ENCODE results near the gene GM2A.
"Not testable (repeated sequence)": the region's sequence is repeated elsewhere in the genome, so short reads cannot be mapped to it uniquely, and the experiment has no call there.

The GM2A gene

GRCh38 chr5:151230048-151230680 lies 22.8 kb upstream of the GM2A start:
- no peak for DNase-seq

DNA sequence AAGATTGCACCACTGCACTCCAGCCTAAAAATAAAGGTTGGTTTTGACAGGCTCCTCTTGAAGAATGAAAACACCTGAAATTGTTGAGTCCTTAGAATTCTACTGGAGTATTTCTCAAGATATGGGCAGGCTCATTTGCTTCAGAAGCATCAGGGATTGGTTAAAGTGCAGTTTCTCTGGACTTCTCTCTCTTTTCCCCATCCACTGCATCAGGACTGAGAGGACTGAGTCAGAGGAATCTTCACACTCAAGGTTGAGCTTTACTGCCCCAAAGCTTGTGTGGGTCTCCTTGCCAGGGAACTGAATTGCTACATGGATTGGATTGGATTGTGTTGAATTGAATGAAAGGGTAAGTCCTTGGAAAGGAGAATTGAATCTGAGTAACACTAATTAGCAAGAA lies 21.6 kb upstream of the GM2A start:
- no peak for DNase-seq

- DNase-seq = no peak
Measured at GRCh38 chr5:151233616-151234085, 19.3 kb upstream of the GM2A start.

DNA sequence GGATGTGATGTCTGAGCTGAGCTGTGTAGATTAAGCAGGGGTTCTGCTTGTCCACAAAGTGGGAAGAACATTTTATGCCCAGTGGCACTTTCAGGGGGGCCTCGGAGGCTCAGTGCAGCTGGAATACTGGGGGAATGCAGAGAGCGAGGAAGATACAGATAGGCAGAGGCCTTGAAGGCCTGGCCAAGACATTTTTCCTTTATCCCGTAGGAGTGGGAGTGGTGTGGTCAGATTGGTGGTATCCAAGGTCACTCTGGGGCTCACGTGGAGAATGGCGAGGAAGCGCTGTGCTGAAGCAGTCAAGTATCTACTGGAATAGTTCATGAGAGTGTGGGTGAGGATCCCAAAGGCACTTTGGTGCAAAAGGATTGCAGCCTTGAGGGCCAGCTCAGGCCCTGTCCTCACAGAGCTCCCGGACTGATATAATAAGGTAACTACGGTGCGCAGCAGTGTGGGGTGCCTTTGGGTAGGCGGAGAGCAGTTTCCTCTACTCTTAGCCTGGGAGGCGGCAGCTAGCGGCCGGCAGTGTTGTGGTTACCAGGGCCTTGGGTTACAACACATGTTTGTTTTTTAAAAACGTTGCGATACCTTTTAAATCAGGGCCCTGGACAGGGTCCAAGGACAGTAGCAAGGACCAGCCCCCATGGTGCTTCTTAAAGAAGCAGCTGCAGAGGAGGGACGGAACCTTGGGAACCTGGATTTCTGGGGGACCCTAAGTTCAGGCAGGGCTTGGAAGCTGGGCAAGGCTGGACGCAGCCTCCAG lies 18.3 kb upstream of the GM2A start:
- DNase-seq = no peak

DNA sequence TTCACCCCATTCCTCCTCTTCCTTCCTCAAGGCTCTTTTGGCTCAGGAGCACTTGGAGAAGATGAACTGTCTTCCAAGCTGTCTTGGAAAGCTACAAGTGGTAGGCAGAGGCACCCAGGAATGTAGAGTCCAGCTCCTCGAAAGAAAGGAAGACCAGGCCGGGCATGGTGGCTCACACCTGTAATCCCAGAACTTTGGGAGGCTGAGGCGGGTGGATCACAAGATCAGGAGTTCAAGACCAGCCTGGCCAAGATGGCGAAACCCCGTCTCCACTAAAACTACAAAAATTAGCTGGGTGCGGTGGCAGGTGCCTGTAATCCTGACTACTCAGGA lies 17.8 kb upstream of the GM2A start:
- DNase-seq = not testable (repeated sequence)

DNA sequence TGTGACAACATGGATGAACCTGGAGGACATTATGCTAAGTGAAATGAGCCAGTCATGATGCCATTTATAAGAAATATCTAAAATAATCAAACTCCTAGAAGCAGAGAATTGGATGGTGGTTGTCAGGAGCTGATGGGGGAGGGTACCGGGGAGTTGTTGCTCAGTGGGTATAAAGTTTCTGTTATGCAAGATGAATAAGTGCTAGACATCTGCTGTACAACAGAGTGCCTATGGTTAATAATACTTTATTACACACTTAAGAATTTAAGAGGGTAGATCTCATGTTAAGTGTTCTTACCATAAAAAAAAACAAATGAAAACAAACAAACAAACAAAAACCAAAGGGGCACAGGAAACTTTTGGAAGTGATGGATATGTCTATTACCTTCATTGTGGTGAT lies 16.1 kb upstream of the GM2A start:
- DNase-seq = no peak

DNA sequence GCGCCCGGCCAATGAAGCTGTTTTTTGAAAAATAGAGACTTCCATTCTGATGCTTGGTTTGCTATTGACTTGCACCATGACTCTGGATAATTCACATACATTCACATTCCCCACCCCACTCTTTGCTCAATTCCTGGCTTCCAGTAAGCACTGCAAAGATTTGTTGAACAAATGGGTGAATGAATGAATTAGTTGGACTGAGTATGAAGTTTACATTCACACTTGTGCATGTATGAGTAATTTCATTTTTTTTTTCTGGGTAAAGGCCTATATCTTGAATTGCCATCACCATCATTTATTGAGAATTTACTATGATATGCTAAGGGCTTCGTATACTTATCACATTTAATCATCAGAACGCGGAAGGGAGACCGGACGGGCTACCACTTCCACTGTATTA lies 15.3 kb upstream of the GM2A start:
- DNase-seq = no peak

DNA sequence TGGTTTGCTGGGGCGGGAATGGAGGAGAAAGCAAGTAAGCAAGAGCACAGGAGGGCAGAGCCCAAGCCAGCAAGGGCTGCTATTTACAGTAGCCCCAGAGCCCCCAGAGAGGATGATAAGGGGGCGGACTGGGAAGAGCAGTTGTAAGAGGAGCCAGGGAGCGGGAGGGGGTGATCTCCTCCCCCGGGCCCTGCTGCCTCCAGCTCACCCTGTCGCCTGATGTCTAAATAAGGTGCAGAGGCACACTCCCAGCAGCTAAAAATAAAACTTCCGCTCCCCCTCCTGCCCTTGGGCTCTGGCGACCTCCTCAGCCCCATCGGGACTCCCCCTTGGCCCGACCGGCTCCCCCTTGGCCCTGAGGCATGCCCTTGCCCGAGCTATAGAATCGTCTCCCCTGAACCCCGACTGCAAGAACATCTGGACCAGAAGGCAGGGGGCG lies 14.7 kb upstream of the GM2A start:
- no peak for DNase-seq

- no peak for DNase-seq
Measured at GRCh38 chr5:151239237-151239861, 13.6 kb upstream of the GM2A start.

DNA sequence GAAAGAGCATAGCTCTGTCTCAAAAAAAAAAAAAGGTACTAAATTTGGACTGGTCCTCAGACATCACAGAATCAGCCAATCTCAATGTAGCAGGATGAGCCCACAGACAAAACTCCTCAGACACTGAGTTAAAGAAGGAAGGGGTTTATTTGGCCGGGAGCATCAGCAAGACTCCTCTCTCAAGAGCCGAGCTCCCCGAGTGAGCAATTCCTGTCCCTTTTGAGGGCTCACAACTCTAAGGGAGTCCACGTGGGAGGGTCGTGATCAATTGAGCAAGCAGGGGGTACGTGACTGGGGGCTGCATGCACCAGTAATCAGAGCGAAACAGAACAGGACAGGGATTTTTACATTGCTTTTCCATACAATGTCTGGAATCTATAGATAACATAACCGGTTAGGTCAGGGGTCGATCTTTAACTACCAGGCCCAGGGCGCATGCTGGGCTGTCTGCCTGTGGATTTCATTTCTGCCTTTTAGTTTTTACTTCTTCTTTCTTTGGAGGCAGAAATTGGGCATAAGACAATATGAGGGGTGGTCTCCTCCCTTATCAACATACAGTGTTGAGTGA lies 12.6 kb upstream of the GM2A start:
- not testable (repeated sequence) for DNase-seq

DNA sequence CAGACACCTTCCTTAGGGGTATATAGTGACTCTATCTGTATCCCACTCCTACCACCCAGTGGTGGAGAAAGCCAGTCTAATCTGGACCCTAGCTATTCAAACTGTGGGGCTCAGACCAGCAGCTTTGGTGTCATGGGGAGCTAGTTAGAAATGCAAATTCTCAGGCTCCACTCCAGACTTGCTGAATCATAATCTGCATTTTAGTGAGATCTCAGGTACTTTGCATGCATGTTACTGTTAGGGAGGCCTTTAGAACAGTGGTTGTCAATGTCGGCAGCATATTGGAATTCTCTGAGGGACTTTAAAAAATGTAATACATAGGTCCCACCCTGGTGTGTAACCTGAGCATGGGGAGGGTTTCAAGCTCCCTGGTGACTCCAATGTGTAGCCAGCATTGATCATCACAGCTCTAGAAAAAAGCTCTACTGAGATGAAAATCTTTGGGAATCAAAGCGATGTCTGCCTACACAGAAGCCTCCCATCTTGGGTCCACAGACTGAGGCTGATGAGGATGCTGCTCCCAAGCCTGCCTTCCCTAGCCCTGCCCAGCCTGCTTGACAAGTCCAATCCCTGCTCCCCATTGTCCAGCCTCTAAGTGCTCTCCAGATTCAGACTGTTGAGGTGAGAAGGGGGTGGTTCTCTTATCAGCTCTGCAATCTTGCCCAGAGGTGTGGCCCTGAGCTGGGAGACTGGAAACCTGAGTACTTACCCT lies 11.9 kb upstream of the GM2A start:
- no peak for DNase-seq

DNA sequence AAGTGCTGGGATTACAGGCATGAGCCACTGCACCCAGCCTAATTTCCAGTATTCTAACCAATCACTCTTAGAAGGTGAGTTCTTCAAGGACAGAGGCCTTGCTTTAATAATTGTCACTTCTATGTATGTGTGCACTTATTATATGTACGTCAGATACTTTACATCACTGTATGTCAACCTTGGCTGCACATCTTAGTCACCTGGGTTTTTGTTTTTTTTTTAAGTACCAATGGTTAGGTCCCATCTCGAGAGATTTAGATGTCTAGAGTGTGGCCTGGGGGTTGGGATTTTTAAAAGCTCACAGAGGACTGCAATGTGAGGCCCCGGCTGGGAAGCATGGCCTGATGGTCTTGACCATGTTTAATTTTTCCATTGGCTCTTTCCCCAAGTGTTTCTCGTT lies 9.9 kb upstream of the GM2A start:
- no peak for DNase-seq

GRCh38 chr5:151243564-151243963 lies 9.4 kb upstream of the GM2A start:
- DNase-seq = no peak

DNA sequence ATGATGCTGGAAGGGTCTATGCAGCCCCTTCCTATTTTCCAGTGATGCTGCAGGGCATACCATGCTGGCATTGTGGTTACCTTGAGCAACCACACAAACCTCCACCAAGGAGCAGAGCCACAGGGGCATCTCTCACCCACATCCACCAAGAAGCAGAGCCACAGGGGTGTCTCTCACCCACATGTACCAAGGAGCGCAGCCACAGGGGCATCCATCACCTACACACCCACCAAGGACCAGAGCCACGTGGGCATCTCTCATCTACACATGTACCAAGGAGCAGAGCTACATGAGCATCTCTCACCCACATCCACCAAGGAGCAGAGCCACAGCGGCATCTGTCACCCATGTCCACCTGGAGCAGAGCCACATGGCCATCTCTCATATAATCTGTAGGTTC lies 8.8 kb upstream of the GM2A start:
- no peak for DNase-seq

DNA sequence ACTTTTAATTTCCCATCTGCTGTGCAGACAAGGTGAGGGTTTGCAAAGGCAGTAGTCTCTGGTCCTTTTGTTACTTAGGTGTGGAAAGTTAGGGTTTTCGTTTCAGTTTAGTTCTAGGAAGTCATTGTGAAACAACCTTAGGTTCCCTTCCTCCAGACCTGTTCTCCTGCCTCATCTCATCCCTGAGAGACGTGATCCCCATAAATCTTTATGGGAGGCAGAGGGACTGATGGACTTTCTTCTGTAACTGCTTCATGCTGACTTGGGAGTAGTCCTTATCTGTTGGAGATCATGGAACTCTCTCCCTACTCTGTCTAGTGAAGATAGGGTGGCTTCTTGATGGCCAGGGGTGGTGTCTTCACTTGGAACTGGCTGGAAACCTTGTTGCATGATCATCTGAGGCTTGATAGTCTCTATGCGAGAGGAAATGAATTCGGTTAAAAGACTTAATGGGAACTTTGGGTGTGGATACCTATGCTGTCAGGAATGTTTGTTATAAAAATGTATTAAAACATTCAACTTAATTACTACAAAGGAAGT lies 7.2 kb upstream of the GM2A start:
- DNase-seq = no peak

GRCh38 chr5:151248651-151249050 lies 4.3 kb upstream of the GM2A start:
- peak; percentile 16 for DNase-seq

DNA sequence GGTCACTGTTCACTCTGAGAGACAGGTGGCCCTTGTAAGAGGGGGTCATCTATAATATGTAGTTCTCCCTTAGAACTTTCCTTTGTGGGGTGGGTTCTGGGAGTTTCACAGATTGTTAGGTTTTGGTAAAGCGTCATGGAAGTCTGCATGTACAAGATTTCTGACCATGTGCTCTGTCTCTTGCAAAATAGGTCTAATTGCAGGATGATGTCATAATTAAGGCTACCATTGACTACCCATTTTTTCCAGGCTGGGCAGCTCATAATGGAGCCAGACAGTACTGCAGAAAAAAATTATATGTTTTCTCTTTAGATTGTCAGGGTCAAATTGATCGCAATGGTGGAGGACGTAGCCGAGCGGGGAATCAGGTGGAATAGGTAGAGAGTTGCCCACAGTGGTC lies 3.7 kb upstream of the GM2A start:
- no peak for DNase-seq

GRCh38 chr5:151250346-151251000 lies 2.5 kb upstream of the GM2A start:
- no peak for DNase-seq

GRCh38 chr5:151251001-151251551 lies 1.9 kb upstream of the GM2A start:
- DNase-seq = no peak

GRCh38 chr5:151251621-151252020 lies 1.4 kb upstream of the GM2A start:
- DNase-seq = no peak

DNA sequence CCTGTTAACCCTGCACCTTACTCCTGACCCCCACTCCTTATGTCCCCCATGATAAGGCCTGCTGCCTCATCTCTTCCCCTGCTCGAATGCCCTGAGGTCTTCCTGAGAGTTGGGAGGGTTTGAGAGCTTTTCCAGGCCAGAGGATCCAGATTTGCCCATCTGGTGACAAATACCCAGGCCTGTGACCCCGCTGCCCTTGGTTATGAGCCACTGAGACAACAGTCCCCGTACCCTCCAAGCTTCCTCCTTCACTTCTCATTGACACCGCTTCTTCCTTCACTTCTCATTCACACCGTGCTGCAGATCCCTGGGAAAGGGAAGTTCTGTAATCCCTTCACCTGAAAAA lies 593 bp downstream of the GM2A start:
- DNase-seq = no peak

GRCh38 chr5:151254556-151254955 lies 1.6 kb downstream of the GM2A start:
- DNase-seq = no peak
